H1 (cell line): ENCODE measurements around the gene FADS3. TPM values are rescaled to one million over a fixed set of nuclear protein-coding genes. Genes with fewer than 3 reads are reported as not detected.

Experiments used
- CTCF ChIA-PET: fragments of 300-600 bp; sonication (Branson Sonifier 250); formaldehyde crosslinking; loops from one replicate; lab custom pipeline; 2021; ENCODE audit not compliant: partially characterized antibody; lab: Charles Lee
- POLR2A ChIA-PET: fragments of 300-600 bp; sonication (Branson Sonifier 250); formaldehyde crosslinking; loops from one replicate; lab custom pipeline; 2021; ENCODE audit warnings: inconsistent platforms; ENCODE audit not compliant: partially characterized antibody; lab: Charles Lee
- DNase-seq, 2 experiments: peaks; one replicate each; pipeline versions ENCODE4 v3.0.0 to v3.0.0-alpha.2; 2010 to 2022; ENCODE audit warnings: low spot score in 2 of 2, low read depth in 1 of 2, mixed read lengths in 1 of 2
- FAIRE-seq: peaks from 2 replicates; lab custom pipeline; 2011; peaks lifted over from hg19 to GRCh38; lab: Jason Lieb, UNC
- H2AFZ ChIP-seq: 2 replicates; pipeline ENCODE4 v1.8.1; 2012; ENCODE audit warnings: low read length, inconsistent platforms
- H2AK5ac ChIP-seq: 2 replicates; pipeline ENCODE4 v1.6.1; 2013; ENCODE audit warnings: low read depth, low read length
- H2BK120ac ChIP-seq: replicated peaks from 2 replicates; pipeline ENCODE3; 2013; ENCODE audit warnings: low read depth, low read length, inconsistent platforms
- H2BK12ac ChIP-seq: 2 replicates; pipeline ENCODE4 v1.6.1; 2013; ENCODE audit warnings: low read depth, low read length
- H2BK15ac ChIP-seq: 2 replicates; pipeline ENCODE4 v1.6.1; 2013; ENCODE audit warnings: low read length
- H2BK20ac ChIP-seq: 2 replicates; pipeline ENCODE4 v1.6.1; 2013; ENCODE audit warnings: low read length
- H2BK5ac ChIP-seq: 2 replicates; pipeline ENCODE4 v1.6.1; 2013; ENCODE audit warnings: low read depth, low read length
- H3K14ac ChIP-seq: 2 replicates; pipeline ENCODE4 v1.6.1; 2013; ENCODE audit warnings: inconsistent platforms; ENCODE audit not compliant: insufficient read length
- H3K18ac ChIP-seq: 2 replicates; pipeline ENCODE4 v1.6.1; 2013; ENCODE audit warnings: low read length; ENCODE audit errors: extremely low read depth
- H3K23ac ChIP-seq: 2 replicates; pipeline ENCODE4 v1.6.1; 2013; ENCODE audit warnings: inconsistent platforms; ENCODE audit not compliant: insufficient read length
- H3K23me2 ChIP-seq: 2 replicates; pipeline ENCODE4 v1.6.1; 2013; ENCODE audit warnings: low read depth, low read length
- H3K27ac ChIP-seq: 2 replicates; pipeline ENCODE4 v1.6.1; 2011; ENCODE audit warnings: low read depth, low read length, inconsistent platforms
- H3K27me3 ChIP-seq, 4 experiments: replicated peaks in 1 of 4; 1 replicate in 1 of 4; 2 replicates in 3 of 4; pipeline versions ENCODE4 v1.6.1 to v1.8.1; 2011 to 2013; ENCODE audit warnings: low read length in 3 of 4, mild to moderate bottlenecking in 3 of 4, inconsistent platforms in 2 of 4, mixed read lengths in 2 of 4, moderate library complexity in 1 of 4; ENCODE audit not compliant: control insufficient read depth in 3 of 4, insufficient read depth in 3 of 4; ENCODE audit errors: extremely low read depth in 1 of 4
- H3K36me3 ChIP-seq, 4 experiments: 2 replicates each; pipeline versions ENCODE4 v1.6.1 to v1.8.1; 2011 to 2013; ENCODE audit warnings: mild to moderate bottlenecking in 4 of 4, low read length in 3 of 4, moderate library complexity in 2 of 4, control low read depth in 1 of 4, inconsistent platforms in 1 of 4; ENCODE audit not compliant: insufficient read depth in 4 of 4, control insufficient read depth in 2 of 4
- H3K4ac ChIP-seq: replicated peaks from 2 replicates; pipeline ENCODE3; 2013; ENCODE audit warnings: low read length, low read depth, mixed read lengths, inconsistent platforms; ENCODE audit not compliant: insufficient read length
- H3K4me1 ChIP-seq, 4 experiments: replicated peaks in 1 of 4; 1 replicate in 1 of 4; 2 replicates in 3 of 4; pipeline versions ENCODE4 v1.6.1 to v1.8.1; 2011 to 2013; ENCODE audit warnings: low read length in 3 of 4, inconsistent platforms in 2 of 4, mixed read lengths in 1 of 4; ENCODE audit not compliant: insufficient read depth in 4 of 4, control insufficient read depth in 3 of 4
- H3K4me2 ChIP-seq, 2 experiments: 2 replicates each; pipeline versions ENCODE4 v1.6.1 to v1.8.1; 2011 to 2013; ENCODE audit warnings: low read depth in 2 of 2, low read length in 2 of 2, control low read depth in 1 of 2, inconsistent platforms in 1 of 2, mild to moderate bottlenecking in 1 of 2; ENCODE audit not compliant: insufficient read depth in 1 of 2
- H3K4me3 ChIP-seq, 4 experiments: fragments of 200-600, 300-600 bp in 1 of 4; sonication (generic), shearing (Covaris generic), sonication (Bioruptor Twin) in 1 of 4; 2 replicates each; pipeline versions ENCODE4 v1.5.1 to v1.8.1; 2011 to 2016; ENCODE audit warnings: low read length in 4 of 4, low read depth in 3 of 4, control low read depth in 2 of 4, inconsistent platforms in 2 of 4, mild to moderate bottlenecking in 2 of 4, mixed read lengths in 1 of 4, moderate library complexity in 1 of 4; ENCODE audit not compliant: insufficient read depth in 2 of 4; ENCODE audit errors: extremely low read depth in 1 of 4
- H3K56ac ChIP-seq: replicated peaks from 2 replicates; pipeline ENCODE3; 2013; ENCODE audit warnings: low read depth, mild to moderate bottlenecking, mixed read lengths, low read length, inconsistent platforms; ENCODE audit not compliant: insufficient read length
- H3K79me1 ChIP-seq: 2 replicates; pipeline ENCODE4 v1.6.1; 2013; ENCODE audit warnings: low read depth, low read length, control low read depth
- H3K79me2 ChIP-seq, 2 experiments: 2 replicates each; pipeline versions ENCODE4 v1.6.1 to v1.8.1; 2012 to 2013; ENCODE audit warnings: low read length in 2 of 2, mild to moderate bottlenecking in 2 of 2, inconsistent platforms in 1 of 2; ENCODE audit not compliant: insufficient read depth in 2 of 2, control insufficient read depth in 1 of 2
- H3K9ac ChIP-seq, 4 experiments: replicated peaks in 1 of 4; 1 replicate in 1 of 4; 2 replicates in 3 of 4; pipeline versions ENCODE4 v1.6.1 to v1.8.1; 2011 to 2013; ENCODE audit warnings: low read depth in 3 of 4, low read length in 3 of 4, control low read depth in 2 of 4, mild to moderate bottlenecking in 2 of 4, moderate library complexity in 2 of 4, inconsistent platforms in 1 of 4; ENCODE audit errors: extremely low read depth in 1 of 4
- H3K9me3 ChIP-seq, 2 experiments: 2 replicates each; pipeline versions ENCODE4 v1.6.1 to v1.8.1; 2012 to 2013; ENCODE audit warnings: mild to moderate bottlenecking in 2 of 2, moderate library complexity in 2 of 2, control low read depth in 1 of 2, inconsistent platforms in 1 of 2, low read depth in 1 of 2, low read length in 1 of 2, mixed read lengths in 1 of 2; ENCODE audit not compliant: insufficient read depth in 2 of 2
- H4K20me1 ChIP-seq, 2 experiments: replicated peaks in 1 of 2; 2 replicates each; pipeline versions ENCODE3 to v1.8.1; 2011 to 2013; ENCODE audit warnings: inconsistent platforms in 2 of 2, low read length in 2 of 2, mild to moderate bottlenecking in 1 of 2; ENCODE audit not compliant: insufficient read depth in 2 of 2, control insufficient read depth in 1 of 2
- H4K5ac ChIP-seq: 2 replicates; pipeline ENCODE4 v1.6.1; 2013; ENCODE audit warnings: low read length, low read depth, mixed read lengths, inconsistent platforms; ENCODE audit not compliant: insufficient read length
- H4K8ac ChIP-seq: 2 replicates; pipeline ENCODE4 v1.8.0; 2013; ENCODE audit warnings: mild to moderate bottlenecking, moderate library complexity, low read length, inconsistent platforms; ENCODE audit not compliant: insufficient read depth; ENCODE audit errors: extremely low read depth
- H4K91ac ChIP-seq: replicated peaks from 2 replicates; pipeline ENCODE3; 2013; ENCODE audit warnings: low read length, mixed read lengths, inconsistent platforms; ENCODE audit not compliant: insufficient read length
- CHD2 ChIP-seq: IDR thresholded peaks from 2 replicates; pipeline ENCODE4 v1.6.1; 2012; ENCODE audit warnings: low read length, improper control_type of control experiment
- EGR1 ChIP-seq: IDR thresholded peaks from 2 replicates; pipeline ENCODE4 v1.6.1; 2011; ENCODE audit warnings: low read depth, low read length, borderline replicate concordance
- EP300 ChIP-seq, 2 experiments: IDR thresholded peaks; 1 replicate in 1 of 2; 2 replicates in 1 of 2; pipeline ENCODE4 v1.6.1; 2011 to 2012; ENCODE audit warnings: low read depth in 2 of 2, low read length in 2 of 2, mild to moderate bottlenecking in 2 of 2, borderline replicate concordance in 1 of 2, inconsistent platforms in 1 of 2, moderate library complexity in 1 of 2
- GABPA ChIP-seq: IDR thresholded peaks from 2 replicates; pipeline ENCODE4 v1.6.1; 2011; ENCODE audit warnings: mild to moderate bottlenecking, low read length, moderate library complexity, borderline replicate concordance; ENCODE audit not compliant: insufficient read depth
- HDAC2 ChIP-seq, 2 experiments: fragments of 300-600 bp in 1 of 2; sonication (generic) in 1 of 2; IDR thresholded peaks; 2 replicates each; pipeline ENCODE4 v1.6.1; 2011 to 2012; ENCODE audit warnings: low read depth in 2 of 2, low read length in 2 of 2, mild to moderate bottlenecking in 2 of 2, moderate library complexity in 2 of 2, borderline replicate concordance in 1 of 2, inconsistent platforms in 1 of 2
- SAP30 ChIP-seq: fragments of 300-600 bp; sonication (generic); IDR thresholded peaks from 2 replicates; pipeline ENCODE4 v1.7.1; 2012; ENCODE audit warnings: low read length, moderate library complexity, mild to moderate bottlenecking, inconsistent platforms; ENCODE audit not compliant: insufficient read depth, insufficient replicate concordance
- SIN3A ChIP-seq, 2 experiments: IDR thresholded peaks in 1 of 2; conservative IDR thresholded peaks in 1 of 2; 2 replicates each; pipeline ENCODE4 v1.6.1; 2011 to 2012; ENCODE audit warnings: low read length in 2 of 2, improper control_type of control experiment in 1 of 2, low read depth in 1 of 2, mild to moderate bottlenecking in 1 of 2
- SIRT6 ChIP-seq: IDR thresholded peaks from one replicate; pipeline ENCODE4 v1.7.1; 2012; ENCODE audit warnings: low read length, inconsistent platforms
- SRF ChIP-seq: IDR thresholded peaks from 2 replicates; pipeline ENCODE4 v1.6.1; 2011; ENCODE audit warnings: mild to moderate bottlenecking, low read depth, low read length, moderate library complexity
- WGBS, 2 experiments: shearing (Covaris generic) in 1 of 2; methylation state at CpG; one replicate each; pipeline versions ENCODE4 v1.1.6 to v1.1.7; 2013 to 2015; ENCODE audit warnings: low lambda C conversion rate in 2 of 2, mixed read lengths in 2 of 2, inconsistent platforms in 1 of 2, low coverage in 1 of 2, missing lambda C conversion rate in 1 of 2; ENCODE audit not compliant: insufficient replicate concordance in 2 of 2, insufficient coverage in 1 of 2, insufficient read length in 1 of 2; ENCODE audit errors: extremely low coverage in 1 of 2, missing lambda C conversion rate in 1 of 2; 5-methylcytosine and 5-hydroxymethylcytosine counted together
- polyA plus RNA-seq, 7 experiments: library from polyadenylated mRNA; depleted of rRNA in 3 of 7; stranded (reverse) in 5 of 7; unstranded in 2 of 7; fragments of >200 nt in 5 of 7; fragments of 200-250 nt in 2 of 7; gene quantifications; 1 replicate in 5 of 7; 2 replicates in 1 of 7; 4 replicates in 1 of 7; pipeline versions ENCODE4 v1.2.1 to v1.2.3, GENCODE V29; 2011 to 2013; ENCODE audit warnings: missing spikeins in 2 of 7, mixed read lengths in 2 of 7
- total RNA-seq: library from RNA; stranded (reverse); fragmentation: NEBNext Ultra II Directional; extraction: Animal tissue kit (Norgen Biotek cat#: 25700); gene quantifications from 2 replicates; pipeline ENCODE4 v1.2.1, GENCODE V29; 2021

The FADS3 gene
- total and polyA plus RNA-seq, 2 of the 8 experiments (the other 6 are each of a cell fraction or from before 2014, with no cell fraction given), result 43.8 to 76.3 TPM

DNA sequence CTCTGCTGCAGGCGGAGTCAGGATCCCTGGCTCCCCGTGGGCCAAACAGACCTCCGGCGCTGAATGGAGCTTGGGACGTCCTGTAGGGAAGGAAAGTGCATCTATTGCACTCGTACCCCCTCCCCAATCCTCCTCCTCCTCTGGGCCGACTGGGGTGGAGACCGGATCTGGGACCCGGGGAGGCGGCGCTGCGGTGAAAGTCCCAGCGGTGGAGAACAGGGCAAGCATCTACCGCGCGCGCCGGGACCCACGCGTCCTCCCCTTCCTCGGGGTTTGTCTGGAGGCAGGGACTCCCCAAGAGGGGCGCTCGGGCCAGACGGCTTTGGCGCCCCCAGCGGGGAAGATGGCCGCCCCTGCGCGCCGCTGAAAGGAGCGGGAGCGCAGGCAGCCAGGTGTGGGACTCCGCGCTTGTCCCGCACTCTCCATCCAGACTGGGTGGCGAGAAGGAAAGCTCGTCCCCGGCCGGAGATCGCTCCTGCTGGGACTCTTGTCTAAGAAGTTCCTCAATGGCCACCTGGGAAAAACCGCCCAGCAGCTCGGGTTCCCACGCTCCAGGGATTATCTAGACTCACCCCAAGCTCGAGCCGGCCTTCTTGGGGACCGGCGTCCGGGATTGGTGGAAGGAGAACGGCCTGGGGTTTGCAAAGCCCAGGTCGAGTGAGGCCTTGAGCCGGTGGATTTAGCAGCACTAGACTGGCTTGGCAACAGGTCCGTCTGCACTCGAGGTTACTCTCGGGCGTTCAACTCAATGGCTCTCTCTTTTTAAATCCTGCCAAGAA, 62.5 kb downstream of the FADS3 start:
- H4K5ac ChIP-seq, result peak overlapping the region; percentile 19
- peak in 1 of 2 experiments; percentile 73 for DNase-seq
- H4K91ac ChIP-seq, result peak overlapping the region; percentile 91
- peak overlapping the region; percentile 96 to 98 for H3K4me2 ChIP-seq
- no peak for FAIRE-seq
- POLR2A ChIA-PET, result interaction anchor here (0.7 to 9.9 kb wide), 21 partner anchors 8 to 137 kb away, joined by 3 to 210 read pairs (median 5); partner anchors contain the start of genes FADS1, FEN1 and TMEM258
- H4K8ac ChIP-seq, result peak overlapping the region; percentile 91; the same call in 1 of the 2 replicates
- peak overlapping the region; percentile 56 for H2BK12ac ChIP-seq
- CTCF ChIA-PET, result interaction anchor here (0.9 to 3.2 kb wide), 10 partner anchors 9 to 52 kb away, joined by 3 to 16 read pairs (median 4); partner anchors contain the start of gene FADS1
- H2BK20ac ChIP-seq, result no peak overlapping the region
- H3K27me3 ChIP-seq, result no peaks in the 10 kb centered on the region
- H2BK5ac ChIP-seq, result peak overlapping the region; percentile 71
- H3K4me3 ChIP-seq, result peak overlapping the region; percentile 77 to 96 (median 86)
- peak overlapping the region; percentile 82 to 88 (median 84) for H3K9ac ChIP-seq
- H3K23ac ChIP-seq, result no peak overlapping the region
- peak overlapping the region; percentile 100 for H3K18ac ChIP-seq
- H3K14ac ChIP-seq, result no peak overlapping the region
- H3K79me2 ChIP-seq, result peaks cover 29 to 57% of the 10 kb centered on the region in 2 experiments
- 0 out of 2 replicates have a peak overlapping the region, but pooled peaks have one; percentile 28 for H2AK5ac ChIP-seq
- peaks cover 14% of the 10 kb centered on the region for H3K23me2 ChIP-seq
- H3K9me3 ChIP-seq, result no peaks in the 10 kb centered on the region
- H3K36me3 ChIP-seq, result peaks cover 0 to 4% (median 4%) of the 10 kb centered on the region in 4 experiments; a peak in 2 of 8 replicates
- H3K27ac ChIP-seq, result peak overlapping the region; percentile 74
- H2BK15ac ChIP-seq, result peak overlapping the region; percentile 90; the same call in 1 of the 2 replicates
- H3K79me1 ChIP-seq, result peaks cover 15% of the 10 kb centered on the region
- 1% methylated on average over 48 of the region's 55 CpGs; no CpG with 5 or more reads in 1 of the 2 experiments for WGBS, 2 experiments
- H2BK120ac ChIP-seq, result peak overlapping the region; percentile 66
- H2AFZ ChIP-seq, result no peak overlapping the region
- peak overlapping the region; percentile 98 for H3K56ac ChIP-seq
- peaks cover 15 to 33% of the 10 kb centered on the region in 2 experiments for H4K20me1 ChIP-seq
- peak overlapping the region; percentile 86 for H3K4ac ChIP-seq
- H3K4me1 ChIP-seq, result peaks cover 9 to 39% (median 24%) of the 10 kb centered on the region in 4 experiments
- no peak for TF ChIP-seq EP300 (IDR thresholded peaks at IDR 0.05; ENCODE audit: borderline replicate concordance in 1 of 2, low read depth in 2 of 2, low read length in 2 of 2)
- TF ChIP-seq SRF, result no peak
- TF ChIP-seq HDAC2 (IDR thresholded peaks at IDR 0.05; ENCODE audit: borderline replicate concordance in 1 of 2, low read depth in 2 of 2, low read length in 2 of 2), result 0 out of 4 replicates have a peak, but pooled peaks of 1 of the 2 experiments have one; percentile 26
- peak in 1 of 2 experiments; percentile 67; a peak in 1 of 4 replicates for TF ChIP-seq SIN3A (conservative IDR thresholded peaks at IDR 0.05 in 1 of 2, IDR thresholded peaks at IDR 0.05 in 1 of 2; ENCODE audit: low read depth in 1 of 2, low read length in 2 of 2)
- TF ChIP-seq EGR1, result no peak
- no peak for TF ChIP-seq CHD2
- TF ChIP-seq SAP30, result no peak
- peak; percentile 33; the same call in 1 of the 2 replicates for TF ChIP-seq GABPA
- TF ChIP-seq SIRT6, result no peak
